Activated naive CD4-positive, alpha-beta T cell treated with anti-CD3 and anti-CD28 coated beads for 36 hours (primary cell): ENCODE results near the gene CFAP61. TPM values are rescaled to one million over a fixed set of nuclear protein-coding genes. Genes with fewer than 3 reads are reported as not detected.
"Not testable (repeated sequence)": the region's sequence is repeated elsewhere in the genome, so short reads cannot be mapped to it uniquely, and the experiment has no call there.

Experiments used
- CTCF ChIA-PET: fragments of 350-600 bp; sonication (Branson Sonifier 250); formaldehyde crosslinking; loops from one replicate; lab custom pipeline; 2021; ENCODE audit warnings: antibody characterized with exemption; lab: Charles Lee
- DNase-seq: peaks from one replicate; pipeline ENCODE4 v3.0.0-alpha.2; 2020
- H3K27ac Mint-ChIP-seq: one replicate; pipeline ENCODE4 v1.8.0; 2021; ENCODE audit warnings: mild to moderate bottlenecking, mixed read lengths
- H3K27me3 Mint-ChIP-seq: one replicate; pipeline ENCODE4 v1.8.0; 2021; ENCODE audit warnings: low read depth, mixed read lengths
- H3K36me3 Mint-ChIP-seq: one replicate; pipeline ENCODE4 v1.8.0; 2021; ENCODE audit warnings: low read depth, mixed read lengths
- H3K4me1 Mint-ChIP-seq: one replicate; pipeline ENCODE4 v1.8.0; 2021; ENCODE audit warnings: low read depth, mixed read lengths
- H3K4me3 Mint-ChIP-seq: one replicate; pipeline ENCODE4 v1.8.0; 2021; ENCODE audit warnings: mild to moderate bottlenecking, moderate library complexity, mixed read lengths
- H3K9me3 Mint-ChIP-seq: one replicate; pipeline ENCODE4 v1.8.0; 2021; ENCODE audit warnings: mixed read lengths
- intact Hi-C: fragments of 100-400 bp; cut with micrococcal nuclease; formaldehyde crosslinking; loops from one replicate; pipeline ENCODE4 v1.15.1; 2023
- total RNA-seq, 2 experiments: library from RNA; stranded (reverse); gene quantifications; one replicate each; pipeline ENCODE4 v1.2.3, GENCODE V29; 2021

CFAP61 gene
- total RNA-seq, 2 experiments from 2014 or later, result not detected

GRCh38 chr20:20342066-20342465, 289.7 kb downstream of the CFAP61 start:
- Mint-ChIP-seq H3K4me3 (no peak overlapping the region), H3K4me1 (no peaks in the 10 kb centered on the region), H3K27me3 (peaks cover 6% of the 10 kb centered on the region), H3K9me3 (no peaks in the 10 kb centered on the region), H3K27ac (no peak overlapping the region), H3K36me3 (no peaks in the 10 kb centered on the region)
- CTCF ChIA-PET, result no interaction called here
- intact Hi-C loops, result no loop called here
- no peak for DNase-seq

- Mint-ChIP-seq H3K36me3 (no peaks in the 10 kb centered on the region), H3K4me1 (no peaks in the 10 kb centered on the region), H3K4me3 (no peak overlapping the region), H3K9me3 (no peaks in the 10 kb centered on the region), H3K27me3 (peaks cover 10% of the 10 kb centered on the region), H3K27ac (no peak overlapping the region)
- intact Hi-C loops, result no loop called here
- CTCF ChIA-PET, result no interaction called here
- DNase-seq, result no peak
These were observed 291.6 kb downstream of the CFAP61 start for GRCh38 chr20:20343932-20344331.

- Mint-ChIP-seq H3K27me3 (peaks cover 14% of the 10 kb centered on the region), H3K4me3 (no peak overlapping the region)
These were observed 292.1 kb downstream of the CFAP61 start for GRCh38 chr20:20344476-20344875.

GRCh38 chr20:20353576-20353975, 301.2 kb downstream of the CFAP61 start:
- intact Hi-C loops, result no loop called here
- Mint-ChIP-seq H3K27me3 (peaks cover 33% of the 10 kb centered on the region), H3K36me3 (no peaks in the 10 kb centered on the region), H3K27ac (no peak overlapping the region), H3K4me3 (no peak overlapping the region), H3K4me1 (no peaks in the 10 kb centered on the region), H3K9me3 (no peaks in the 10 kb centered on the region)
- CTCF ChIA-PET, result no interaction called here
- DNase-seq, result no peak

More at GRCh38 chr20:20344476-20344875, 292.1 kb downstream of the CFAP61 start:
- no peak for DNase-seq
- Mint-ChIP-seq H3K9me3 (no peaks in the 10 kb centered on the region), H3K36me3 (no peaks in the 10 kb centered on the region), H3K4me1 (no peaks in the 10 kb centered on the region), H3K27ac (no peak overlapping the region)
- intact Hi-C loops, result no loop called here
- CTCF ChIA-PET, result no interaction called here

GRCh38 chr20:20355503-20355902, 303.2 kb downstream of the CFAP61 start:
- H3K36me3 Mint-ChIP-seq, CTCF ChIA-PET, DNase-seq, intact Hi-C loops, H3K4me1 Mint-ChIP-seq, H3K27ac Mint-ChIP-seq, H3K9me3 Mint-ChIP-seq, H3K4me3 Mint-ChIP-seq: not testable (repeated sequence)
- peaks cover 29% of the 10 kb centered on the region for H3K27me3 Mint-ChIP-seq

- no peaks in the 10 kb centered on the region for H3K36me3 Mint-ChIP-seq
- DNase-seq, result no peak
- intact Hi-C loops, result no loop called here
- H3K4me3 Mint-ChIP-seq, result no peak overlapping the region
- peaks cover 51% of the 10 kb centered on the region for H3K27me3 Mint-ChIP-seq
- no peaks in the 10 kb centered on the region for H3K9me3 Mint-ChIP-seq
- no peak overlapping the region for H3K27ac Mint-ChIP-seq
- CTCF ChIA-PET, result interaction anchor here (0.6 to 2.1 kb wide), 3 partner anchors 14 to 129 kb away, joined by 3 to 6 read pairs (median 4); no protein-coding TSS in a partner anchor
- peaks cover 15% of the 10 kb centered on the region for H3K4me1 Mint-ChIP-seq
These were observed 306.5 kb downstream of the CFAP61 start for GRCh38 chr20:20358801-20359200.

- peaks cover 50% of the 10 kb centered on the region for H3K27me3 Mint-ChIP-seq
These were observed 307.3 kb downstream of the CFAP61 start for GRCh38 chr20:20359628-20360027.

GRCh38 chr20:20360464-20360863, 308.1 kb downstream of the CFAP61 start:
- peaks cover 21% of the 10 kb centered on the region for H3K4me1 Mint-ChIP-seq
- H3K27me3 Mint-ChIP-seq, result peaks cover 53% of the 10 kb centered on the region
- no peaks in the 10 kb centered on the region for H3K36me3 Mint-ChIP-seq
- H3K9me3 Mint-ChIP-seq, result no peaks in the 10 kb centered on the region
- CTCF ChIA-PET, result interaction anchor here (0.7 to 0.9 kb wide), 2 partner anchors 9 to 443 kb away, joined by 3 to 4 read pairs; no protein-coding TSS in a partner anchor
- intact Hi-C loops, result loop anchor here (1.0 to 5.0 kb wide), 6 partner anchors 92 to 742 kb away; no protein-coding TSS in a partner anchor
- no peak overlapping the region for H3K4me3 Mint-ChIP-seq
- peak; percentile 54 for DNase-seq
- H3K27ac Mint-ChIP-seq, result no peak overlapping the region

More at GRCh38 chr20:20359628-20360027, 307.3 kb downstream of the CFAP61 start:
- intact Hi-C loops, result loop anchor here (1.0 to 5.0 kb wide), 6 partner anchors 93 to 743 kb away; no protein-coding TSS in a partner anchor
- H3K9me3 Mint-ChIP-seq, result no peaks in the 10 kb centered on the region
- no peak overlapping the region for H3K4me3 Mint-ChIP-seq
- peaks cover 17% of the 10 kb centered on the region for H3K4me1 Mint-ChIP-seq
- H3K27ac Mint-ChIP-seq, result no peak overlapping the region
- CTCF ChIA-PET, result interaction anchor here (0.8 to 2.1 kb wide), 4 partner anchors 10 to 234 kb away, joined by 3 to 6 read pairs (median 3); no protein-coding TSS in a partner anchor
- DNase-seq, result no peak
- no peaks in the 10 kb centered on the region for H3K36me3 Mint-ChIP-seq

GRCh38 chr20:20362774-20363433, 310.6 kb downstream of the CFAP61 start:
- no peaks in the 10 kb centered on the region for H3K36me3 Mint-ChIP-seq
- no peak overlapping the region for H3K27ac Mint-ChIP-seq
- H3K9me3 Mint-ChIP-seq, result no peaks in the 10 kb centered on the region
- H3K27me3 Mint-ChIP-seq, result peaks cover 66% of the 10 kb centered on the region
- H3K4me3 Mint-ChIP-seq, result no peak overlapping the region
- DNase-seq, result no peak
- intact Hi-C loops, result loop anchor here (5.0 kb wide), 2 partner anchors 89 to 739 kb away; no protein-coding TSS in a partner anchor
- CTCF ChIA-PET, result no interaction called here
- H3K4me1 Mint-ChIP-seq, result peaks cover 29% of the 10 kb centered on the region

GRCh38 chr20:20363434-20363798, 311.1 kb downstream of the CFAP61 start:
- no peaks in the 10 kb centered on the region for H3K36me3 Mint-ChIP-seq
- no peaks in the 10 kb centered on the region for H3K9me3 Mint-ChIP-seq
- H3K4me3 Mint-ChIP-seq, result no peak overlapping the region
- H3K27ac Mint-ChIP-seq, result no peak overlapping the region
- peaks cover 66% of the 10 kb centered on the region for H3K27me3 Mint-ChIP-seq
- peaks cover 29% of the 10 kb centered on the region for H3K4me1 Mint-ChIP-seq
- CTCF ChIA-PET, result no interaction called here
- DNase-seq, result no peak
- intact Hi-C loops, result loop anchor here (5.0 kb wide), 2 partner anchors 89 to 739 kb away; no protein-coding TSS in a partner anchor

- CTCF ChIA-PET, result no interaction called here
- Mint-ChIP-seq H3K27ac (no peak overlapping the region), H3K9me3 (no peaks in the 10 kb centered on the region), H3K4me3 (no peak overlapping the region), H3K27me3 (peaks cover 66% of the 10 kb centered on the region), H3K4me1 (peaks cover 29% of the 10 kb centered on the region), H3K36me3 (no peaks in the 10 kb centered on the region)
- intact Hi-C loops, result loop anchor here (5.0 kb wide), 2 partner anchors 88 to 738 kb away; no protein-coding TSS in a partner anchor
- DNase-seq, result no peak
These were observed 311.7 kb downstream of the CFAP61 start for GRCh38 chr20:20363799-20364592.
